H9 (cell line): ENCODE measurements around the gene SSR3. TPM values are rescaled to one million over a fixed set of nuclear protein-coding genes. Genes with fewer than 3 reads are reported as not detected.

Experiments used
- DNase-seq: peaks from one replicate; pipeline ENCODE4 v3.0.0-alpha.2; 2017
- H2AFZ ChIP-seq: one replicate; pipeline ENCODE4 v1.6.1; 2013; ENCODE audit warnings: mild to moderate bottlenecking, low read length, control low read depth, moderate library complexity
- H2AK5ac ChIP-seq: 2 replicates; pipeline ENCODE4 v1.6.1; 2013; ENCODE audit warnings: low read length, control low read depth, mixed read lengths; ENCODE audit not compliant: insufficient read length
- H2BK120ac ChIP-seq: one replicate; pipeline ENCODE4 v1.6.1; 2013; ENCODE audit warnings: low read depth, mild to moderate bottlenecking, low read length, control low read depth, inconsistent platforms; ENCODE audit not compliant: poor library complexity, severe bottlenecking
- H2BK12ac ChIP-seq: 2 replicates; pipeline ENCODE4 v1.6.1; 2013; ENCODE audit warnings: low read length, control low read depth, mixed read lengths, low read depth; ENCODE audit not compliant: insufficient read length
- H2BK15ac ChIP-seq: 2 replicates; pipeline ENCODE4 v1.6.1; 2013; ENCODE audit warnings: low read depth, low read length, control low read depth
- H2BK20ac ChIP-seq: one replicate; pipeline ENCODE4 v1.6.1; 2013; ENCODE audit warnings: low read depth, mild to moderate bottlenecking, low read length, control low read depth, inconsistent platforms; ENCODE audit not compliant: poor library complexity, severe bottlenecking
- H2BK5ac ChIP-seq: 2 replicates; pipeline ENCODE4 v1.6.1; 2013; ENCODE audit warnings: low read length, control low read depth, mixed read lengths; ENCODE audit not compliant: insufficient read length
- H3K14ac ChIP-seq: 2 replicates; pipeline ENCODE4 v1.6.1; 2013; ENCODE audit warnings: low read length, control low read depth; ENCODE audit not compliant: insufficient read depth
- H3K18ac ChIP-seq: 2 replicates; pipeline ENCODE4 v1.6.1; 2013; ENCODE audit warnings: low read depth, mild to moderate bottlenecking, mixed read lengths, low read length, control low read depth; ENCODE audit not compliant: insufficient read length
- H3K23ac ChIP-seq: 2 replicates; pipeline ENCODE4 v1.6.1; 2013; ENCODE audit warnings: low read length, control low read depth, mixed read lengths, low read depth; ENCODE audit not compliant: insufficient read length
- H3K23me2 ChIP-seq: 2 replicates; pipeline ENCODE4 v1.6.1; 2013; ENCODE audit warnings: low read depth, mild to moderate bottlenecking, mixed read lengths, low read length, control low read depth; ENCODE audit not compliant: insufficient read length, poor library complexity, severe bottlenecking
- H3K27ac ChIP-seq: 2 replicates; pipeline ENCODE4 v1.5.1; 2013; ENCODE audit warnings: low read length, control low read depth, mixed read lengths, low read depth; ENCODE audit not compliant: insufficient read length
- H3K27me3 ChIP-seq: 2 replicates; pipeline ENCODE4 v1.6.1; 2013; ENCODE audit warnings: low read length, control low read depth, inconsistent platforms; ENCODE audit not compliant: insufficient read depth
- H3K4ac ChIP-seq: 2 replicates; pipeline ENCODE4 v1.6.1; 2013; ENCODE audit warnings: low read depth, mild to moderate bottlenecking, control low read depth, inconsistent platforms, low read length, moderate library complexity
- H3K4me1 ChIP-seq: 2 replicates; pipeline ENCODE4 v1.6.1; 2013; ENCODE audit warnings: low read length, control low read depth, inconsistent platforms; ENCODE audit not compliant: insufficient read depth
- H3K4me2 ChIP-seq: 2 replicates; pipeline ENCODE4 v1.6.1; 2013; ENCODE audit warnings: low read length, control low read depth, mixed read lengths; ENCODE audit not compliant: insufficient read length, insufficient read depth
- H3K56ac ChIP-seq: 2 replicates; pipeline ENCODE4 v1.6.1; 2013; ENCODE audit warnings: low read depth, mild to moderate bottlenecking, mixed read lengths, low read length, control low read depth; ENCODE audit not compliant: insufficient read length
- H3K79me1 ChIP-seq: 2 replicates; pipeline ENCODE4 v1.6.1; 2013; ENCODE audit warnings: low read depth, mild to moderate bottlenecking, moderate library complexity, low read length, control low read depth, inconsistent platforms; ENCODE audit not compliant: insufficient read depth, poor library complexity, severe bottlenecking
- H3K79me2 ChIP-seq: 2 replicates; pipeline ENCODE4 v1.6.1; 2013; ENCODE audit warnings: low read length, control low read depth, inconsistent platforms; ENCODE audit not compliant: insufficient read depth
- H3K9ac ChIP-seq: 2 replicates; pipeline ENCODE4 v1.6.1; 2013; ENCODE audit warnings: low read length, control low read depth, mixed read lengths; ENCODE audit not compliant: insufficient read length; ENCODE audit errors: extremely low read depth
- H3K9me3 ChIP-seq: one replicate; pipeline ENCODE4 v1.6.1; 2013; ENCODE audit warnings: low read depth, low read length, inconsistent platforms; ENCODE audit not compliant: control insufficient read depth
- H3T11ph ChIP-seq: one replicate; pipeline ENCODE4 v1.6.1; 2013; ENCODE audit warnings: mild to moderate bottlenecking, low read length, control low read depth, inconsistent platforms
- H4K20me1 ChIP-seq: one replicate; pipeline ENCODE4 v1.6.1; 2013; ENCODE audit not compliant: control insufficient read depth, insufficient read length, insufficient read depth
- H4K5ac ChIP-seq: 2 replicates; pipeline ENCODE4 v1.6.1; 2013; ENCODE audit warnings: low read depth, mild to moderate bottlenecking, mixed read lengths, low read length, control low read depth; ENCODE audit not compliant: insufficient read length
- H4K8ac ChIP-seq: replicated peaks from 2 replicates; pipeline ENCODE4 v1.6.1; 2013; ENCODE audit warnings: low read length, control low read depth, mixed read lengths, low read depth; ENCODE audit not compliant: insufficient read length
- H4K91ac ChIP-seq: 2 replicates; pipeline ENCODE4 v1.6.1; 2013; ENCODE audit warnings: low read depth, mild to moderate bottlenecking, moderate library complexity, mixed read lengths, low read length, control low read depth; ENCODE audit not compliant: insufficient read length
- H3K27ac Mint-ChIP-seq, 3 experiments: 2 replicates in 2 of 3; 3 replicates in 1 of 3; pipeline ENCODE4 v1.8.0; 2020 to 2021; ENCODE audit warnings: mixed read lengths in 3 of 3, mild to moderate bottlenecking in 1 of 3, moderate library complexity in 1 of 3
- H3K27me3 Mint-ChIP-seq: 2 replicates; pipeline ENCODE4 v1.8.0; 2021; ENCODE audit warnings: low read depth, mild to moderate bottlenecking, moderate library complexity, mixed read lengths
- H3K36me3 Mint-ChIP-seq, 3 experiments: 2 replicates in 2 of 3; 3 replicates in 1 of 3; pipeline ENCODE4 v1.8.0; 2020 to 2021; ENCODE audit warnings: low read depth in 3 of 3, mixed read lengths in 3 of 3; ENCODE audit not compliant: insufficient read depth in 1 of 3
- H3K4me1 Mint-ChIP-seq, 2 experiments: 2 replicates each; pipeline ENCODE4 v1.8.0; 2020; ENCODE audit warnings: mixed read lengths in 2 of 2
- H3K4me3 Mint-ChIP-seq, 2 experiments: 2 replicates in 1 of 2; 3 replicates in 1 of 2; pipeline ENCODE4 v1.8.0; 2020 to 2021; ENCODE audit warnings: mild to moderate bottlenecking in 2 of 2, mixed read lengths in 2 of 2, moderate library complexity in 1 of 2
- H3K9me3 Mint-ChIP-seq, 2 experiments: 2 replicates in 1 of 2; 3 replicates in 1 of 2; pipeline ENCODE4 v1.8.0; 2020; ENCODE audit warnings: mild to moderate bottlenecking in 2 of 2, mixed read lengths in 2 of 2, moderate library complexity in 1 of 2
- CTCF ChIP-seq: fragments of 200-600 bp; sonication (generic); conservative IDR thresholded peaks from 3 replicates; pipeline ENCODE4 v1.8.0; 2021; ENCODE audit warnings: antibody characterized with exemption, mild to moderate bottlenecking
- WGBS: extraction: QIAGEN DNeasy Blood & Tissue Kit; methylation state at CpG from one replicate; pipeline ENCODE4 v1.1.7; 2013; ENCODE audit warnings: missing lambda C conversion rate, low lambda C conversion rate, mixed read lengths; ENCODE audit not compliant: insufficient read length; ENCODE audit errors: extremely low coverage; 5-methylcytosine and 5-hydroxymethylcytosine counted together
- total RNA-seq: library from RNA; stranded (reverse); gene quantifications from 2 replicates; pipeline ENCODE4 v1.2.1, GENCODE V29; 2021

SSR3 gene
- total RNA-seq, 1 experiment from 2014 or later: 177 TPM

GRCh38 chr3:156603379-156604017 lies 48.6 kb upstream of the SSR3 start:
- no peak for DNase-seq
- H3K27ac Mint-ChIP-seq: no peak overlapping the region

More at GRCh38 chr3:156603379-156604017, 48.6 kb upstream of the SSR3 start:
- Histone ChIP-seq H3K23me2 (peaks cover 10% of the 10 kb centered on the region), H3K14ac (no peak overlapping the region), H2BK120ac (no peak overlapping the region), H3T11ph (no peak overlapping the region), H3K4ac (no peak overlapping the region), H2BK20ac (no peak overlapping the region), H3K4me2 (no peak overlapping the region), H4K20me1 (no peaks in the 10 kb centered on the region), H3K27me3 (no peaks in the 10 kb centered on the region), H3K56ac (no peak overlapping the region), H2BK5ac (no peak overlapping the region), H4K8ac (no peak overlapping the region), H4K91ac (no peak overlapping the region), H2BK15ac (no peak overlapping the region), H3K23ac (no peak overlapping the region), H2AK5ac (no peak overlapping the region), H3K27ac (no peak overlapping the region), H3K9ac (no peak overlapping the region), H3K4me1 (no peaks in the 10 kb centered on the region), H3K18ac (no peak overlapping the region), H3K79me1 (no peaks in the 10 kb centered on the region), H3K79me2 (no peaks in the 10 kb centered on the region), H3K9me3 (no peaks in the 10 kb centered on the region), H2BK12ac (no peak overlapping the region), H2AFZ (no peak overlapping the region), H4K5ac (no peak overlapping the region)
- no peak for TF ChIP-seq CTCF
- Mint-ChIP-seq H3K9me3 (no peaks in the 10 kb centered on the region), H3K27me3 (peaks cover 10% of the 10 kb centered on the region), H3K36me3 (no peaks in the 10 kb centered on the region), H3K4me1 (peaks cover 21 to 24% of the 10 kb centered on the region in 2 experiments), H3K4me3 (no peak overlapping the region)
- WGBS: no CpG with 5 or more reads among the region's 2 CpGs
